ENCODE results near the gene WIPF2. TPM values are rescaled to one million over a fixed set of nuclear protein-coding genes. Genes with fewer than 3 reads are reported as not detected.

The WIPF2 gene
- total RNA-seq, 4 donors from 2014 or later: 4.6 to 6.2 (median 5.4) TPM

DNA sequence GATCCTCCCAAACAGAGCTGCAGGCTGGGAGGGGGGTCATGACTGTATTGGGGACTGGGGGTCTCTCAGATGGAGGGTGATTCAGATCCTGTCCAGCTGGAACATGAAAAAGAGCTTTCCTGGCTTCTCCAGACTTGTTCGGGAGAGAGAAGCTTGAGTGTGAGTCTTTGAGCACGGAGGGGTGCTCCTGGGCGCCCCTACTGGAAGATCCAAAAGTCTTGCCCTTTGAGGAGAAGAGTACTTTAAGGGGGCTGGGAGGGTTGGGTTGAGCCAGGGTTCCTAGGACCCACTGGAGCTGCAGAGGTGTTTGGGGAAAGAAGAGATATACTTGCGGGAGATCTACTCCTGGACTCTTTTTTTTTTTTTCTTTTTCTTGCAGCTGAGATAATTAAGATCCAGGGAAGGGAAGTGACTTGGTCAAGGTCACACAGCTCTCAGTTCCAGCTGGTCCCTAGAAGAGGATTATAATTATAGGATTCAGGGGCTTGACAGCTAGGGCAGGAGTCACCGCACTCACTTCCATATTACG, 98.3 kb downstream of the WIPF2 start:
- intact Hi-C loops (cut with DNase I; ENCODE audit: low total_unique reads): loop anchor here (5.0 to 10.0 kb wide), 2 partner anchors 205 to 303 kb away; partner anchors contain the start of gene CSF3
- H3K36me3 ChIP-seq: no peaks in the 10 kb centered on the region
- ATAC-seq (peak; percentile 0 to 3), DNase-seq (peak in 1 of 2 donors; percentile 78)
- in situ Hi-C loops (cut with MboI; ENCODE audit: low sequenced_read_pairs in 4 of 4): no loop called here
- peak overlapping the region; percentile 95 to 100 (median 98) for H3K27ac ChIP-seq
- peak overlapping the region; percentile 82 to 100 (median 90) for H3K4me3 ChIP-seq
- no peaks in the 10 kb centered on the region for H3K27me3 ChIP-seq
- H3K4me1 ChIP-seq: peaks cover 76 to 89% of the 10 kb centered on the region in 2 donors
- TF ChIP-seq, protein P1, sequence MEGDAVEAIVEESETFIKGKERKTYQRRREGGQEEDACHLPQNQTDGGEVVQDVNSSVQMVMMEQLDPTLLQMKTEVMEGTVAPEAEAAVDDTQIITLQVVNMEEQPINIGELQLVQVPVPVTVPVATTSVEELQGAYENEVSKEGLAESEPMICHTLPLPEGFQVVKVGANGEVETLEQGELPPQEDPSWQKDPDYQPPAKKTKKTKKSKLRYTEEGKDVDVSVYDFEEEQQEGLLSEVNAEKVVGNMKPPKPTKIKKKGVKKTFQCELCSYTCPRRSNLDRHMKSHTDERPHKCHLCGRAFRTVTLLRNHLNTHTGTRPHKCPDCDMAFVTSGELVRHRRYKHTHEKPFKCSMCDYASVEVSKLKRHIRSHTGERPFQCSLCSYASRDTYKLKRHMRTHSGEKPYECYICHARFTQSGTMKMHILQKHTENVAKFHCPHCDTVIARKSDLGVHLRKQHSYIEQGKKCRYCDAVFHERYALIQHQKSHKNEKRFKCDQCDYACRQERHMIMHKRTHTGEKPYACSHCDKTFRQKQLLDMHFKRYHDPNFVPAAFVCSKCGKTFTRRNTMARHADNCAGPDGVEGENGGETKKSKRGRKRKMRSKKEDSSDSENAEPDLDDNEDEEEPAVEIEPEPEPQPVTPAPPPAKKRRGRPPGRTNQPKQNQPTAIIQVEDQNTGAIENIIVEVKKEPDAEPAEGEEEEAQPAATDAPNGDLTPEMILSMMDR (IDR thresholded peaks at IDR 0.05 in 4 of 5, conservative IDR thresholded peaks at IDR 0.05 in 1 of 5): peak in 4 of 5 experiments; percentile 34 to 69 (median 46)
- TF ChIP-seq POLR2A (IDR thresholded peaks at IDR 0.05): no peak
- H3K9me3 ChIP-seq: no peaks in the 10 kb centered on the region

DNA sequence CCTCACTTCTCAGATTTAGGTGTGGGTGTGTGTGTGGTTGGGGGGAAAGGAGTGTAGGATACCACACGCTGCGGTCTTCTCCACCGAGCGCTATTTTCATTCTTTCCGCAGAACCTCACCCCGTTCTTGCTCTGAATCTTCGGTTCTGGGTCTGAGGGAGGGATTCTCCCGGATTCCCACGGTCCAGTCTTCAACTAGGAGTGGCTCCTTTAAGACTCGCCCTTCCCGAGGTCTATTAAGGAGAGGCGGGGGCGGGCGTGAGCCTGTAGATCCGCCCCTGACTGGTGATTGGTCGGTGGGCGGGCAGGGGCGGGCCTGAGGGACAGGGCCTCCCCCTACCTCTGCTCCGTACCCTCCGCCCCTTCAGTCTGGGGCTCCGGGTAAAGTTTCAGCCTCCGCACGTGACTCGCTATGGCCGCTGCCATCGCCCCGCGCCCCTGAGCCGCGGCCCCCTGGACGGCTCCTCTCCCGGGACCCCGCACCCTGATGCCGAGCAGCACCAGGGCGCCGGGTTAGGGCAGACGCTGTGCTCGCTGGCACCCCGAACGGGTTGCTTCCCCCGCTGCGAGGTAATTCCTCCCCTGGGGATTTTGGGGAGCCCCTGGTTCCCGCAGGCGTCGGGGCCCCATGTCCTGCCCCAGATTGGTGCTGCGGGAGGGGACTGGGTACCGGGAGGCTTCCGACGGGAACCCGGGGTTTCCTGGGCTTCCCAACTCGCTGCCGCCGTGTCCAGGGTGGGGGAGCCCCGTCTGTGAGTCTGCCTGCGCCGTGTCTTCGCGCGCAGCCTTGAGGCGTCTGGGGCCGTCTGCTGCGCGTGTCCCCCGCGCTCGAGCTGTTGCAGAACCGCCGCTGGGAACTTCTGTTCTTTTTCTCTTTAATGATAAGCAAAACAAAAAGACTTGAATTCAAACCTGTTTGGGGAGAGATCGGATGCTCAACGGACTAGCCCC, 99.1 kb downstream of the WIPF2 start:
- Histone ChIP-seq H3K27me3 (no peaks in the 10 kb centered on the region), H3K4me3 (peak overlapping the region; percentile 82 to 100 (median 90)), H3K9me3 (no peaks in the 10 kb centered on the region), H3K36me3 (no peaks in the 10 kb centered on the region), H3K4me1 (peaks cover 76 to 89% of the 10 kb centered on the region in 2 donors), H3K27ac (peak overlapping the region; percentile 95 to 100 (median 98))
- intact Hi-C loops (cut with DNase I; ENCODE audit: low total_unique reads) (loop anchor here (2.0 to 10.0 kb wide), 4 partner anchors 15 to 1371 kb away; partner anchors contain the start of genes CSF3 and EIF1), in situ Hi-C loops (cut with MboI; ENCODE audit: low sequenced_read_pairs in 4 of 4) (no loop called here)
- peak; percentile 98 for TF ChIP-seq POLR2A (IDR thresholded peaks at IDR 0.05)
- TF ChIP-seq, protein P1 (IDR thresholded peaks at IDR 0.05 in 4 of 5, conservative IDR thresholded peaks at IDR 0.05 in 1 of 5): no peak
- peak; percentile 97 to 98 for DNase-seq
- ATAC-seq: peak; percentile 43 to 66

DNA sequence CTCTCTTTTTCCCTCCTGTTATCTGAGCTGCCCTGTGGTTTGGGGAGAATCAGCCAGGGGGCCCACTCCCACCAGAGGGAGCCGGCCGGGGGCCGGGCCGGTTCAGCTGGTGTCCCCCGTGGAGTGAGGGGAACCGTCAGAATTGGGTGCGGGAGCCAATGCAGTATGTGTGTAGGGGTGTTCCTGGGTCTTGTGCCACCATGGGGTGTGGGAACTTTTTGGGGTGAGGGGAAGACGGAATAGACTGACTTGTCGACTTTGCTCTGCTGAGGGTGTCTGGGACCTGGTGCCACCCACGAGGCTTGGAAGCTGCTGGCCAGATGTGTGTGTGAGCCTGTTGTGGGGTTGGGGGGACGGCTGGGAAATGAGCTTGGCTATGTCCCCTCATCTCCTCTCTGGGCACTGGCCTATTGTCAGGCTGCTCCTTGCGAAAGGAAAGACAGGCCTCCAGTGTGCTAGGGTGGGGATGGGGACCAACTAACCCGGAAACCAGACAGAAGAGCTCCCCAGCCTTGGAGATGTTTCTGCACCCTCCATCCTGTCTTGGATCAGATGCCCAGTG, 99.8 kb downstream of the WIPF2 start:
- in situ Hi-C loops (cut with MboI; ENCODE audit: low sequenced_read_pairs in 4 of 4) (no loop called here), intact Hi-C loops (cut with DNase I; ENCODE audit: low total_unique reads) (loop anchor here (2.0 to 10.0 kb wide), 4 partner anchors 14 to 1370 kb away; partner anchors contain the start of genes CSF3 and EIF1)
- DNase-seq: peak in 1 of 2 donors; percentile 55
- Histone ChIP-seq H3K27me3 (no peaks in the 10 kb centered on the region), H3K4me1 (peaks cover 76 to 89% of the 10 kb centered on the region in 2 donors), H3K4me3 (peak overlapping the region; percentile 82 to 100 (median 90)), H3K9me3 (no peaks in the 10 kb centered on the region), H3K36me3 (no peaks in the 10 kb centered on the region), H3K27ac (peak overlapping the region; percentile 95 to 100 (median 98))
- TF ChIP-seq, protein P1 (IDR thresholded peaks at IDR 0.05 in 4 of 5, conservative IDR thresholded peaks at IDR 0.05 in 1 of 5): peak in 1 of 5 experiments; percentile 37
- TF ChIP-seq POLR2A (IDR thresholded peaks at IDR 0.05): peak in 1 of 2 donors; percentile 31
- ATAC-seq: no peak

DNA sequence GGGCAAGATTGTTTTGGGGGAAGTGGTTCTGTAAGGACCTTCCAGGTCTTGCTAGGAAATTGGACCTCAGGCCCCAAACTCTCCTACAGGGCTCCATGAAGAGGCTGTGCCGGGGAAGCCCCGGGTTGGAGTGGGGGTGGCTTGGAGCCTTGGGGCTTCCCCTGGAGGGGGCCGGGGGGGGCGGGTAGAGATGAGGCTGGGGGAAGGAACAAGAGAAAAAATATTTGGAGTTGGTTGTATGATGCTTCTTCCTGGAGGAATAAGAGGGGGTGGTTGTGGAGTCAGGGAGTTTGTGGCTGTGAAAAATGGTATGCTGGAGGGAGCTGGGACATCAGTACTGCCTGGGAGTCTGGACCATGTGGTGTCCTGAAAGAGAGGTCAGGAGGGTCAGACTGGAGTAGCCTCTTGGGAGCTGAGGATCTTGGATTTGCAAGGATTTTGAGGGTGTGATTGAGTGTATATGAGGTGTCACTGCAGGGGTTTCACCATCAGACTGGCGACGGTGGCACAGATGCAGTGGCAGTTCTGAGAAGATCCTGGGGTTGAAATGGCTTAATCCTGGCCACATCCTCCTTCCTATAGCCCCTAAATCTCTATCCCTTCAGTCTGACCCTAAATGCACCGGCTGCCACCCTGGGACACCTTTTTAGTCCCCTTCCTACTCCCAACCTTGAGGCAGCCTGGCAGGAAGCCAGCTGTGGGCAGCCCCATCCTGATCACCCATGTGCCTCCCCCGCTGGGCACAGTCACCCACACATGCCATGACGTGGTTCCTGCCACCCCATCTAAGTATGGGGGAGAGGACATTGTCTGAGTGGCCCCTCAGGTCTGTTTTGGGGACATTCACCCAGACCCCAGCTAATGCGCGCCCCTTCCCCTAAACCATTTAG, 100.8 kb downstream of the WIPF2 start:
- H3K9me3 ChIP-seq: no peaks in the 10 kb centered on the region
- TF ChIP-seq, protein P1 (IDR thresholded peaks at IDR 0.05 in 4 of 5, conservative IDR thresholded peaks at IDR 0.05 in 1 of 5): no peak
- no peak for TF ChIP-seq POLR2A (IDR thresholded peaks at IDR 0.05)
- DNase-seq (peak in 1 of 2 donors; percentile 83), ATAC-seq (no peak)
- intact Hi-C loops (cut with DNase I; ENCODE audit: low total_unique reads) (loop anchor here (2.0 to 10.0 kb wide), 4 partner anchors 13 to 1369 kb away; partner anchors contain the start of genes CSF3 and EIF1), in situ Hi-C loops (cut with MboI; ENCODE audit: low sequenced_read_pairs in 4 of 4) (no loop called here)
- H3K36me3 ChIP-seq: no peaks in the 10 kb centered on the region
- H3K4me3 ChIP-seq: peak overlapping the region; percentile 82 to 100 (median 90)
- H3K27ac ChIP-seq: peak overlapping the region; percentile 95 to 100 (median 98)
- peaks cover 77 to 89% of the 10 kb centered on the region in 2 donors for H3K4me1 ChIP-seq
- H3K27me3 ChIP-seq: no peaks in the 10 kb centered on the region

Data from gastrocnemius medialis (tissue), 4 donors.